ENCODE measurements around the gene SRPK2.
"Not testable (repeated sequence)": the region's sequence is repeated elsewhere in the genome, so short reads cannot be mapped to it uniquely, and the experiment has no call there.

SRPK2 gene

GRCh38 chr7:105388356-105389087, at the start of gene SRPK2:
Gene SRPK2, minus strand, starts transcription at chr7:105388921.
- DNase-seq (ENCODE audit: low read depth), result peak; percentile 61

- DNase-seq (ENCODE audit: low read depth), result no peak
Measured at GRCh38 chr7:105438254-105438653, 49.5 kb upstream of the SRPK2 start.

- DNase-seq (ENCODE audit: low read depth), result not testable (repeated sequence)
Measured at GRCh38 chr7:105437356-105437755, 48.6 kb upstream of the SRPK2 start.

GRCh38 chr7:105429746-105430612, 41.3 kb upstream of the SRPK2 start:
- peak; percentile 56 for DNase-seq (ENCODE audit: low read depth)

- DNase-seq (ENCODE audit: low read depth), result no peak
Measured at GRCh38 chr7:105426606-105427146, 38.0 kb upstream of the SRPK2 start.

GRCh38 chr7:105423987-105424386, 35.3 kb upstream of the SRPK2 start:
- no peak for DNase-seq (ENCODE audit: low read depth)

GRCh38 chr7:105413887-105414437, 25.2 kb upstream of the SRPK2 start:
- no peak for DNase-seq (ENCODE audit: low read depth)

- DNase-seq (ENCODE audit: low read depth), result not testable (repeated sequence)
Measured at GRCh38 chr7:105410774-105411173, 22.1 kb upstream of the SRPK2 start.

GRCh38 chr7:105409775-105410174, 21.1 kb upstream of the SRPK2 start:
- not testable (repeated sequence) for DNase-seq (ENCODE audit: low read depth)

GRCh38 chr7:105408791-105409410, 20.2 kb upstream of the SRPK2 start:
- DNase-seq (ENCODE audit: low read depth), result no peak

- no peak for DNase-seq (ENCODE audit: low read depth)
Measured at GRCh38 chr7:105403128-105403527, 14.4 kb upstream of the SRPK2 start.

GRCh38 chr7:105402221-105403095, 13.7 kb upstream of the SRPK2 start:
- peak; percentile 29 for DNase-seq (ENCODE audit: low read depth)

- peak; percentile 70 for DNase-seq (ENCODE audit: low read depth)
Measured at GRCh38 chr7:105399043-105399725, 10.5 kb upstream of the SRPK2 start.

GRCh38 chr7:105396566-105396965, 7.8 kb upstream of the SRPK2 start:
- no peak for DNase-seq (ENCODE audit: low read depth)

GRCh38 chr7:105391429-105391828, 2.7 kb upstream of the SRPK2 start:
- no peak for DNase-seq (ENCODE audit: low read depth)

- no peak for DNase-seq (ENCODE audit: low read depth)
Measured at GRCh38 chr7:105389889-105390288, 1.2 kb upstream of the SRPK2 start.

- peak; percentile 45 for DNase-seq (ENCODE audit: low read depth)
Measured at GRCh38 chr7:105389088-105389650, 448 bp upstream of the SRPK2 start.

- DNase-seq (ENCODE audit: low read depth), result peak; percentile 28
Measured at GRCh38 chr7:105387508-105388355, 989 bp downstream of the SRPK2 start.

GRCh38 chr7:105377903-105378302, 10.8 kb downstream of the SRPK2 start:
- no peak for DNase-seq (ENCODE audit: low read depth)
